Activated effector memory CD4-positive, alpha-beta T cell treated with Interleukin-2 at 50 U/mL for 16 hours (primary cell): ENCODE measurements around the gene ABHD3.
A peak's percentile ranks its signal among the peaks of the same experiment; 100 is the strongest.
"Not testable (repeated sequence)": the region's sequence is repeated elsewhere in the genome, so short reads cannot be mapped to it uniquely, and the experiment has no call there.

Source experiments
- DNase-seq: peaks from one replicate; pipeline ENCODE4 v3.0.0-alpha.2; 2020

ABHD3 gene

DNA sequence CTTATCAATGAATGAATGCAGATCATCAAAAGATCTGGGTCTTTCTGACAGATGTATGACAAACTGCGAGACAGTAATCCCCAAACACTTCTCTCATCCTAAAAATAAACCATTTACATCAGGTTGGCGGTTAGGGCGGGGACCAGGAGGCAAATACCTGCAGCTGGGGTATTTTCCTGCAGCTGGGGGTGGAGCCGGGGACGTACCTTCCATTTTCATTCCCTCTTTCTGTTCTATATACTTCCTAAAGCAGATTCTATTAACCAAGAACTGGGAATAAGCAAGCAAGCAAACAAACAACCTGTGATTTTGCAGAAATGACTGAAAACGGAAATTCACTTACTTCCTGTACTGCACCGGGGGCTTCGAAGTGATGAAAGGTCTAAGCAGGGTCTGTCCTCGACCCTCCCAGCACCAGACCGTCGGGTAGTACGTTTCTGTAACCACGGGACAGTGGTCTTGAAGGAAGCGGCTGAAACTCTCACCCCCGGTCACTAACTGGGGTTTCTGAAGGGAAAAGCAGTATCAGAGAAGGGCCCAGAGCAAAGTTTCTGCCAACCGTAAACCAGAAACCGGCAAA, 1.2 kb downstream of the ABHD3 start:
- DNase-seq: peak; percentile 3

GRCh38 chr18:21702602-21703001, 2.0 kb downstream of the ABHD3 start:
- no peak for DNase-seq

GRCh38 chr18:21701621-21702020, 3.0 kb downstream of the ABHD3 start:
- no peak for DNase-seq

- no peak for DNase-seq
Measured at GRCh38 chr18:21700528-21701075, 4.0 kb downstream of the ABHD3 start.

GRCh38 chr18:21693322-21693721, 11.3 kb downstream of the ABHD3 start:
- no peak for DNase-seq

GRCh38 chr18:21689736-21690135, 14.8 kb downstream of the ABHD3 start:
- no peak for DNase-seq

DNA sequence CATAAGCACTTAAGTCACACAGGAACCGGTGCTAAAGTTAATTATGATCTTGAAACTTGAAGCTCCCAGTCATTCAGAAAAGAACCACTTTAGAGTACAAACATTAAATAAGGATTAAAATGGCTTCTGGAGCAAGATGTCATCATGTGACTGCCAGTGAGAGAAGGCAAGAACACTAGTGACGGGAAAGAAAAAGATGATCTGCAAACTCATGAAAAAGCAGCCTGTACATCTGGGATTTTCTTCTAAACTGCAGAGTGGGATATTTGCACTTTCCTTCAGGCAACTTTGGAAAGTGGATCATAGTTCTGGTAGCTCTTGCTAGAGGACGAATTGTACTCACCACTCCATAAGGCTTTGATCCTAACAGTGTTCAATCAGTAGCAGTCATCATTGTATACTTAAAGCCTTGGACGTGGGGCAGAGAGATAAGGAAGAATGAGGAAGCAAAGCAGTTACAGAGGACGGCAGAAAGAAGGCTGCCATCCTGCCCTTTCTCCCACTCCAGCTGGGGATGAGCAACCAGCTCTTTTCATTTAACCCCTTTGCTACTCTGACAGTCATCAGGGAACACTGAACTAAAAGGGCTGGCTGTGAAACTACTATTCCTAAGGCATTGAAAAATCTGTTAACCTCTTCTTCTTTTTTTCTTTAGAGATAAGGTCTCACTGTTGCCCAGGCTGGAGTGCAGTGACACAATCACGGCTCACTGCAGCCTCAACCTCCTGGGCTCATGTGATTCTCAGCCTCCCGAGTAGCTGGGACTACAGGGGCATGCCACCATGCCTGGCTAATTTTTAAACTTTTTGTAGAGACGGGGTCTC, 18.1 kb downstream of the ABHD3 start:
- no peak for DNase-seq

DNA sequence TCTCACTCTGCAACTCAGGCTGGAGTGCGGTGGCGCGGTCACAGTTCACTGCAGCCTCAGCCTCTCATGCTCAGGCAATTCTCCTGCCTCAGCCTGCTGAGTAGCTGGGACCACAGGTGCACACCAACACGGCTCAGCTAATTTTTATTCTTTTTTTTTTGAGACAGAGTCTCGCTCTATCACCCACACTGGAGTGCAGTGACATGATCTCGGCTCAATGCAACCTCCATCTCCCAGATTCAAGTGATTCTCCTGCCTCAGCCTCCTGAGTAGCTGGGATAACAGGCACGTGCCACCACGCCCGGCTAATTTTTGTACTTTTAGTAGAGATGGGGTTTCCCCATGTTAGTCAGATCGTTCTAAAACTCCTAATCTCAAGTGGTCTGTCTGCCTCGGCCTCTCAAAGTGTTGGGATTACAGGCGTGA, 19.0 kb downstream of the ABHD3 start:
- DNase-seq: not testable (repeated sequence)

DNA sequence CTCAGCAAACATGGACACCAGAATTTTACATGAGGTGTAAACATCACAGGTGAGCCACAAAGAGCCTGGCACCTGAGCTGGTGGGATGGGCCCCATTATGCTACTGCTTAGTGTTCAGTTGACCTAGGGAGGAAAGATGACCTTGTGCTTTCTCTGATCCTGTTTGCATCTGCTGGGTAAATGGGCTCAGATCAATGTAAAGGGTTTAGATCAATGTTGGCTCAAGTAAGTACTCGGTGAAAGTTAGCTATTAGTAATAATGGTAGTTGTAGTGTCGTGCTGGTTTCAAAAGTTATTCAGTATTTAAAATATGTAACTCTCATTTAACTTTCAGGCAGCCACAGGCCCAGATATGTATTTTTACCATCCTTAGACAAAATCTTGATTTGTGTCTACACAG, 19.8 kb downstream of the ABHD3 start:
- no peak for DNase-seq

DNA sequence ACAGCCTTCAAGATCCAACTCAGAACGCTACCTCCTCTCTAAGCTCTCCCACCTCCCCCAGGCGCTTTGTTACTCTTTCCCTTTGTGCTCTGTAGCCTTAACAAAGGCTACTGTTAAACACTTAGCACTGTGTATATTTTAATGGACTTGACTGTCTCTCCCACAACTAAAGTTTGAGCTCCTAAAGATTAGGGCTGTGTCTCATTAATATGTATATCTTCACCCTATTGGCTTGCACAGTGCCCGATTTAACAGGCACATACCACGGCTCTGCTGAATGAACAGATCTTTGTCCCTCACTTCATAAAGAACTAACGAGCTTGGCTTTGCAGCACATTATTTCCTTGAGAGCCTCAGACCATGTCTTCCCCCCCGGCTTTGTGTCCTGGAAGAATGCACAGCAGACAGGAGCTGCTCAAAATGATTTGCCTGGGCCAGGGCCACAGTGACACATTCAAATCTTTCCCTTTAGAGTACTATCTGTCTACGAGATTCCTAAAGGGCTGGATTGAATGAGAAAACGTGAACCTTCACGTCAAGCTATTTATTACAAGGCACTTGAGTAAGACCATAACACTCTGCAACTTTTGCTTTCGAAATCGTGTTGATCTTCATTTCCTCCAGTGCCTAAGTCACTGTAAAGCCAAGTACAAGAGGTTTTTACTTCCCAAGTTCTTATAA, 22.1 kb downstream of the ABHD3 start:
- DNase-seq: no peak

DNA sequence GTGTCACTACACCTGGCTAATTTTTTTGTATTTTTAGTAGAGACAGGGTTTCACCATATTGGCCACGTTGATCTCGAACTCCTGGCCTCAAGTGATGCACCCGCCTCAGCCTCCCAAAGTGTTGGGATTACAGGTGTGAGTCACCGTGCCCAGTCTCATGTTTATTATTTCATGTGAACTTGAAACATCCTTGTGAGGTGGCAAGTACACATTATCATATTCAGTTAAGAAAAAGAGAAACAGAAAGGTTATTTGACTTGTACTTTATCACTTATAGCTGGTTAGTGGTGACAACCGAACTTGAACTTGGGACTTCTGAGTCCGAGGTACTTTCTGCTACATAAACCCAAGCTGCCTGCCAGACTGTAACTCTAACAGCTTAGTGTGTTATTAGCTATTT, 24.4 kb downstream of the ABHD3 start:
- DNase-seq: no peak

DNA sequence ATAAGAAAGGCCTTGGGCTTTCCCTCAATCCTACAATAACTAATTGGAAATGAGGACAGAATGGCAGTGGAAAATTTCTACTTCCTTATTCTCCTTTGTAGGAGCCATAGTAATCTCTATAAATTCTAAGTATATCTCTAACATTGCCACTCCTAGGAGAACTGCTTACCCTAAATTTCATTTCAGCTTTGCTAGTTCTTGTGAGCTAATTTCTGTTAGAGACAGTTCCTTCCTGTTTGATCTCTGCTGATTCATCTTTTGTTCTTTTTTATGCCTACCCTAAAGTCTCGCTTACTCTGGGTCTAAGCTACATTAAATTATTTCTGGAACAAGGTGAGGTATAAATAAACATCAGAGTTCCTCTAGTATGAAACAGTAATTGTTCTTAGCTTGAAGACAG, 25.7 kb downstream of the ABHD3 start:
- DNase-seq: no peak

GRCh38 chr18:21675354-21675753, 29.2 kb downstream of the ABHD3 start:
- not testable (repeated sequence) for DNase-seq

DNA sequence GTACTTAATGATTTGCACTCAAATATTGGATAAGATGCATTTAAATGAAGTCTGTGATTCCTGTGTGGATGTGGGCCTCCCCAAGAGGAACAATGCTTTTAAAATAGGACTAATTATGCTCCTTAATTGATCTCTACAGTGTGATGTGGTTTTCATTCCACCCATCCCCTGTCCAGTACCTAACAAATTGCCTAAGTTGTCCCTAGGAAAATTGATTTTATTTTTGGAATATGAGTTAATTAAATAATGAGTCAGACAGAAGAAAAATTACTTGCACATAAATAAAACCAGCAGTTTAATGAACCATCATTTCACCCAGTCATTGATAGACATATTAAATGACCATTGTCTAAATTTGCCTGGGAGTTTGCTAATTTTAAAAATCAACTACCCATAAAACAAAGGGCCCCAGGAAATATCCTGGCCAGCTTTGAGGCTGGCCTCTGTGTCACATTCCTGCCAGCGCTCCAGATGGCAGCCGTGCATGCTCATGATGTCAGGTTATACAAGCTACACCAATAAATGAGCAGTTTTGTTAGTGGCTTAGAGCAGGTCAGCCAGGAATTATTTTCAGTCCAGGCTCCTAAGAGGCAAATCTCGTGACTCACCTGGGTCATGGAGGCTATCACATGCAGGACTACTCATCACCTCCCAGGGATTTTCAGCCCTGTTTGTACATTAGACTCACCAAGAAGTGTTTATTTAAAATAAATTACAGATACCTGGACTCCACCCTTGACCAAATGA, 31.9 kb downstream of the ABHD3 start:
- no peak for DNase-seq

DNA sequence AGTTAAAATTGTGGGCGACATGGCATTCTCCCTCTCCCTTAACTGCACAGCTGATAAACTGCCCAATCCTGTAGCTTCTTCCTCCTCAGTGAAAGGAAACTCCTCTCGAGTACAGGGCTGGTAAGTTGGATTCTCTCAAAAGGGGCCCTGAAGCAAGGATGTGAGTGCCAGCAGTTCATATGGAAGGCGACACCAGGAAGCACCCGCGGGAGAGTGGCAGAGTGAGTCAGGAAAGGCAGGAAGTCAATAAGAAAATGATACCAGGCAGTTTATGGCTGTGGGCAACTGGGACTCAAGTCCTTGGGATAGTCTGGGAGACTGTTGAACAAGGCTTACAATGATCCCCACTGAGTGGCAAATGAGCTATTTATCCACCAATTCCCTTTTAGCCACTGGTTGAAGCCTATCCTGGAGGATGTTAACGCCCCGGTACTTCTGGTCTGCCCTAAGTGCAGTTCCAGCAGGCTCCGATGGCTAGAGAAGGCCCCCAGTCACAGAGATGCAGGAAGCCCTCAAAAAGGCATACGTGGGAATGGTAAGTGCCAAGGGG, 34.8 kb downstream of the ABHD3 start:
- DNase-seq: no peak

- no peak for DNase-seq
Measured at GRCh38 chr18:21664069-21664468, 40.5 kb downstream of the ABHD3 start.

- no peak for DNase-seq
Measured at GRCh38 chr18:21663578-21663977, 41.0 kb downstream of the ABHD3 start.

DNA sequence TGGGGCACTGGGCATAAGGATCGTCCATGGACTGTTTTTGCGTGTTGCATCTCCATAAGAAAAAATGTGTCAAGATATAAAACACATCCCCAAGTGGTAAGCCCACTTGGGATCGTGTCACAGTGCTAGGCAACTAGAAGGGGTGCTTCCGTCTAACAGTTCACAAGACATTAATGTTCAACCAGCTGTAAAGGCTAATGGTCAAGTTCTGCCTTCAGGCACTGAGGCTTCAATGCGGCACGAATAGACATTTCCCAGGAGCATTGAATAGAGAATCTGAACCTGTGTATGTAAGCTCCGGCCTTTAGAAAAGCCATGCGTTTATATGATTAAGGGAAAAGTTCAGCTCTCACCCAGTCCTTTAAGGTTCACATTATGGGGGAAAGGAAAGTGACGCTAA, 42.0 kb downstream of the ABHD3 start:
- DNase-seq: no peak

GRCh38 chr18:21660078-21660477, 44.5 kb downstream of the ABHD3 start:
- DNase-seq: no peak

DNA sequence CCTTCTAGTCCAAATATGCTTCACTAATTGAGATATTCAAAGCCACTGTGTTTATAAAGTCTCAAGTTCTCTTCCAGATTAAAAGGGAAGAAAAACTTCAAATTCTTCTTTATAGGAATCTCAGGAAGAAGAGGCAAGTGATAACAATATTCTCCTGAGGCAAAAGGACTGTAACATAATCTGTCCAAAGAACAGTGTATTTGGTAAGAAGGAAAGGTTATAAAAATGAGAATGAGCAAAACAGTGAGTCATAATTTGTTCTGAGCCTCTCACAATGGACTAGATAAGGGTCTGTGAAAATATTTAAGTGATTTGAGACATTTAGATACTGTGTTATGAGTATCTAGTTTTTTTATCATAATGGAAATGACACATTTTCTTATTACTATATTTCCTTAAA, 48.2 kb downstream of the ABHD3 start:
- no peak for DNase-seq

DNA sequence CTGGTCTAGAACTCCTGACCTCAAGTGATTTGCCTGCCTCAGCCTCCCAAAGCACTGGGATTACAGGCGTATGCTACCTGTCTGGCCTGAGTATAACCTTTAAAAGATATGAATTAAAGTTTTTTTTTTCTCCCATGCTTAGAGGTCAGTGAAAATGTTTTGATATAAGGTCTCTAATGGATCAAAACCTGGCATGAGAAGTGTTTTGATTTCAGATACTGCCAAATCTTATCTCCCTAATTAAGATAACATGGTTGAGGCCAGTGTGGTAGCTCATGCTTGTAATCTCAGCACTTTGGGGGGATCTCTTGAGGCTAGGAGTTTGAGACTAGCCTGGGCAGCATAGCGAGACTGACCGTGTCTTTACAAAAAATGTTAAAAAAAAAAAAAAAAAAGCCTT, 51.2 kb downstream of the ABHD3 start:
- DNase-seq: no peak

GRCh38 chr18:21652073-21652472, 52.5 kb downstream of the ABHD3 start:
- DNase-seq: no peak

GRCh38 chr18:21650311-21650710, 54.3 kb downstream of the ABHD3 start:
- no peak for DNase-seq
